ENCODE results near the gene VSTM2B.

DNA sequence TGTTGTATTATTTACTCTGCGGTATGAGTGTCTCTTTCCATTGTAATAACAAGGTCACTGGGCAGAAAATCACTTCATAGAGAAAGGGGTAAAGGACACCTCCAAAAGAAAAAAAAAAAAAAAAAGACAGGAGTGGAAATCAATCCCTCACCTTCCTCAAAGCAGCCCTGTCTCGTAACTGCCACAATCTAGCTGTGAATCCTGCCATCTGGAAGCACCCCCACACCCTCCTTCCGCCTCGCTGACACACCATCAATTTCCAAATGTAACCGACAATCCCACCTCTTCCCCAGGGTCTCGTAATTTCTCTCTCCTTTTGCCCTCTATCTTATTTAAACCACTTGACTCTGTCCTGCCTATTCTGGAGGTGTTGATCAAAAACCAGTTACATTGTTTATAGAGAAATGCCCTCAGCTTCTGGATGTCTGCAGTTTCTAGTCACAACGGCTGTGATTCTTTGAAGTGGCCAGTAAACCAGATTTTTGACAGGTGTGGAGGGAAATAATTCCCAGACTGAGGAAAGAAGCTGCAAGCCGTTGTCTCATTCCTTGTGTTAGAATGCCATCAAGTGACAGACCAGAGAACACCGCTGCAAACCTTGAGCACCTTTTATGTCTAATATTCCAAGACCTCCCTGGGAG lies 71.2 kb downstream of the VSTM2B start:
- TF ChIP-seq, protein P1, sequence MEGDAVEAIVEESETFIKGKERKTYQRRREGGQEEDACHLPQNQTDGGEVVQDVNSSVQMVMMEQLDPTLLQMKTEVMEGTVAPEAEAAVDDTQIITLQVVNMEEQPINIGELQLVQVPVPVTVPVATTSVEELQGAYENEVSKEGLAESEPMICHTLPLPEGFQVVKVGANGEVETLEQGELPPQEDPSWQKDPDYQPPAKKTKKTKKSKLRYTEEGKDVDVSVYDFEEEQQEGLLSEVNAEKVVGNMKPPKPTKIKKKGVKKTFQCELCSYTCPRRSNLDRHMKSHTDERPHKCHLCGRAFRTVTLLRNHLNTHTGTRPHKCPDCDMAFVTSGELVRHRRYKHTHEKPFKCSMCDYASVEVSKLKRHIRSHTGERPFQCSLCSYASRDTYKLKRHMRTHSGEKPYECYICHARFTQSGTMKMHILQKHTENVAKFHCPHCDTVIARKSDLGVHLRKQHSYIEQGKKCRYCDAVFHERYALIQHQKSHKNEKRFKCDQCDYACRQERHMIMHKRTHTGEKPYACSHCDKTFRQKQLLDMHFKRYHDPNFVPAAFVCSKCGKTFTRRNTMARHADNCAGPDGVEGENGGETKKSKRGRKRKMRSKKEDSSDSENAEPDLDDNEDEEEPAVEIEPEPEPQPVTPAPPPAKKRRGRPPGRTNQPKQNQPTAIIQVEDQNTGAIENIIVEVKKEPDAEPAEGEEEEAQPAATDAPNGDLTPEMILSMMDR (conservative IDR thresholded peaks at IDR 0.05): no peak; the same call in 1 of the 2 replicates
- no peak for TF ChIP-seq ZFX (IDR thresholded peaks at IDR 0.05)

Measured in C4-2B (cell line).